ENCODE data around the gene RNF175. TPM values are rescaled to one million over a fixed set of nuclear protein-coding genes. Genes with fewer than 3 reads are reported as not detected.

RNF175 gene
- total RNA-seq, 1 donor = not detected

- DNase-seq (ENCODE audit: low read depth) = no peak
- no peak overlapping the region for H3K4me3 ChIP-seq (ENCODE audit: low read depth, low read length)
- no peak for TF ChIP-seq CTCF (IDR thresholded peaks at IDR 0.05; ENCODE audit: insufficient read depth, low read depth, low read length)
Measured at GRCh38 chr4:153706519-153706918, 53.3 kb downstream of the RNF175 start.

- H3K4me3 ChIP-seq (ENCODE audit: low read depth, low read length) = no peak overlapping the region
Measured at GRCh38 chr4:153705743-153706468, 53.9 kb downstream of the RNF175 start.

GRCh38 chr4:153704522-153704921, 55.3 kb downstream of the RNF175 start:
- DNase-seq (ENCODE audit: low read depth) = no peak
- no peak for TF ChIP-seq CTCF (IDR thresholded peaks at IDR 0.05; ENCODE audit: insufficient read depth, low read depth, low read length)
- no peak overlapping the region for H3K4me3 ChIP-seq (ENCODE audit: low read depth, low read length)

More at GRCh38 chr4:153705743-153706468, 53.9 kb downstream of the RNF175 start:
- no peak for DNase-seq (ENCODE audit: low read depth)
- TF ChIP-seq CTCF (IDR thresholded peaks at IDR 0.05; ENCODE audit: insufficient read depth, low read depth, low read length) = no peak

GRCh38 chr4:153684971-153685371, 74.9 kb downstream of the RNF175 start:
- DNase-seq (ENCODE audit: low read depth) = no peak
- H3K4me3 ChIP-seq (ENCODE audit: low read depth, low read length) = peak overlapping the region; percentile 57
- TF ChIP-seq CTCF (IDR thresholded peaks at IDR 0.05; ENCODE audit: insufficient read depth, low read depth, low read length) = no peak

GRCh38 chr4:153684182-153684970, 75.4 kb downstream of the RNF175 start, which contains the start of gene TLR2:
TLR2 (plus strand) TSS chr4:153684280; CDS start chr4:153702908, 18,628 bp downstream.
- peak; percentile 9 for DNase-seq (ENCODE audit: low read depth)

GRCh38 chr4:153683763-153684181, 76.1 kb downstream of the RNF175 start:
- TF ChIP-seq CTCF (IDR thresholded peaks at IDR 0.05; ENCODE audit: insufficient read depth, low read depth, low read length) = no peak
- no peak for DNase-seq (ENCODE audit: low read depth)
- H3K4me3 ChIP-seq (ENCODE audit: low read depth, low read length) = peak overlapping the region; percentile 57

More at GRCh38 chr4:153684182-153684970, 75.4 kb downstream of the RNF175 start, which contains the start of gene TLR2:
- TF ChIP-seq CTCF (IDR thresholded peaks at IDR 0.05; ENCODE audit: insufficient read depth, low read depth, low read length) = no peak
- peak within 1 kb of the TSS; percentile 57 for H3K4me3 ChIP-seq (ENCODE audit: low read depth, low read length)
